Measurements from ENCODE around the gene OXER1. TPM values are rescaled to one million over a fixed set of nuclear protein-coding genes. Genes with fewer than 3 reads are reported as not detected.

OXER1 gene
- total and polyA plus RNA-seq, 9 of the 15 experiments (the other 6 are each of a cell fraction or from before 2014, with no cell fraction given), result not detected

GRCh38 chr2:42752314-42752713 lies 11.6 kb downstream of the OXER1 start:
- Histone ChIP-seq H3K4me3 (no peak overlapping the region), H4K20me1 (replicated peaks; ENCODE audit: control insufficient read depth, insufficient read depth, low read length) (peaks cover 8% of the 10 kb centered on the region), H3K27ac (ENCODE audit: extremely low read depth, low read depth, low read length) (no peak overlapping the region), H3K9ac (ENCODE audit: insufficient read depth in 1 of 2, low read depth in 2 of 2, low read length in 2 of 2) (no peak overlapping the region), H3K36me3 (ENCODE audit: control insufficient read depth, insufficient read depth, low read length) (no peaks in the 10 kb centered on the region), H3K4me1 (replicated peaks in 1 of 2; ENCODE audit: control insufficient read depth in 2 of 2, insufficient read depth in 2 of 2, low read length in 2 of 2) (peaks cover 0 to 9% of the 10 kb centered on the region in 2 experiments; a peak in 2 of 5 replicates), H2AFZ (ENCODE audit: low read depth, low read length) (no peak overlapping the region), H3K27me3 (ENCODE audit: control insufficient read depth in 2 of 2, insufficient read depth in 2 of 2, low read length in 2 of 2) (peaks cover 11 to 54% of the 10 kb centered on the region in 2 experiments), H3K9me1 (ENCODE audit: control insufficient read depth, insufficient read depth, low read length) (no peaks in the 10 kb centered on the region), H3K9me3 (replicated peaks; ENCODE audit: control insufficient read depth, insufficient read depth, low read depth, low read length) (no peaks in the 10 kb centered on the region), H3K79me2 (ENCODE audit: control insufficient read depth, insufficient read depth, low read length) (no peaks in the 10 kb centered on the region), H3K4me2 (ENCODE audit: insufficient read depth, low read length) (no peak overlapping the region)
- intact Hi-C loops (cut with micrococcal nuclease) (no loop called here), in situ Hi-C loops (cut with MboI) (no loop called here)
- BruUV-seq (replicated peaks), result no TSS peak
- ATAC-seq (no peak), FAIRE-seq (no peak), DNase-seq (ENCODE audit: extremely low read depth in 1 of 4, low spot score in 3 of 4) (no peak)
- TF ChIP-seq SMARCE1 (IDR thresholded peaks at IDR 0.05) (peak; percentile 26; the same call in 1 of the 2 replicates), CSDE1 (IDR thresholded peaks at IDR 0.05) (no peak), ZNF586 (CRISPR knock-in tag; conservative IDR thresholded peaks at IDR 0.05) (no peak), HNRNPH1 (optimal IDR thresholded peaks at IDR 0.05; ENCODE audit: low read depth, low read length) (no peak), SPI1 (IDR thresholded peaks at IDR 0.05; ENCODE audit: borderline replicate concordance, low read depth, low read length) (peak; percentile 94)
- TF ChIP-seq, protein P1, sequence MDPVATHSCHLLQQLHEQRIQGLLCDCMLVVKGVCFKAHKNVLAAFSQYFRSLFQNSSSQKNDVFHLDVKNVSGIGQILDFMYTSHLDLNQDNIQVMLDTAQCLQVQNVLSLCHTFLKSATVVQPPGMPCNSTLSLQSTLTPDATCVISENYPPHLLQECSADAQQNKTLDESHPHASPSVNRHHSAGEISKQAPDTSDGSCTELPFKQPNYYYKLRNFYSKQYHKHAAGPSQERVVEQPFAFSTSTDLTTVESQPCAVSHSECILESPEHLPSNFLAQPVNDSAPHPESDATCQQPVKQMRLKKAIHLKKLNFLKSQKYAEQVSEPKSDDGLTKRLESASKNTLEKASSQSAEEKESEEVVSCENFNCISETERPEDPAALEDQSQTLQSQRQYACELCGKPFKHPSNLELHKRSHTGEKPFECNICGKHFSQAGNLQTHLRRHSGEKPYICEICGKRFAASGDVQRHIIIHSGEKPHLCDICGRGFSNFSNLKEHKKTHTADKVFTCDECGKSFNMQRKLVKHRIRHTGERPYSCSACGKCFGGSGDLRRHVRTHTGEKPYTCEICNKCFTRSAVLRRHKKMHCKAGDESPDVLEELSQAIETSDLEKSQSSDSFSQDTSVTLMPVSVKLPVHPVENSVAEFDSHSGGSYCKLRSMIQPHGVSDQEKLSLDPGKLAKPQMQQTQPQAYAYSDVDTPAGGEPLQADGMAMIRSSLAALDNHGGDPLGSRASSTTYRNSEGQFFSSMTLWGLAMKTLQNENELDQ (CRISPR knock-in tag; IDR thresholded peaks at IDR 0.05; ENCODE audit: borderline replicate concordance), result no peak
- ChIA-PET CTCF (ENCODE audit: low intra/inter-chr PET ratio) (no interaction called here), POLR2A (interaction anchor here (0.6 to 1.0 kb wide), 3 partner anchors 10 to 248 kb away, joined by 3 read pairs; no protein-coding TSS in a partner anchor)
- WGBS (ENCODE audit: insufficient coverage, low coverage, missing lambda C conversion rate), result 0% methylated on average over 2 of the region's 2 CpGs
